Upper lobe of left lung (tissue), 6 donors: ENCODE results near the gene DGKZ. TPM values are rescaled to one million over a fixed set of nuclear protein-coding genes. Genes with fewer than 3 reads are reported as not detected.

Experiments
- ATAC-seq, 2 donors: fragments of 200-7000 bp; cut with Tn5 transposase; one replicate each; pipeline ENCODE4 v1.9.1; 2022; ENCODE audit warnings: mild to moderate bottlenecking in 2 of 2, moderate library complexity in 2 of 2; ENCODE audit not compliant: low FRiP score in 2 of 2
- DNase-seq, 2 donors: peaks; one replicate each; pipeline ENCODE4 v3.0.0-alpha.2; 2019 to 2020
- H3K27ac ChIP-seq, 4 donors: fragments of 200-600 bp; sonication (generic); one replicate each; pipeline ENCODE4 v1.5.1; 2016 to 2019
- H3K27me3 ChIP-seq, 4 donors: fragments of 200-600 bp; sonication (generic); one replicate each; pipeline ENCODE4 v1.5.1; 2017 to 2019
- H3K36me3 ChIP-seq, 4 donors: fragments of 200-600 bp; sonication (generic); one replicate each; pipeline ENCODE4 v1.5.1; 2016 to 2019
- H3K4me1 ChIP-seq, 4 donors: fragments of 200-600 bp; sonication (generic); one replicate each; pipeline ENCODE4 v1.5.1; 2018 to 2019
- H3K4me3 ChIP-seq, 4 donors: fragments of 200-600 bp; sonication (generic); one replicate each; pipeline ENCODE4 v1.5.1; 2017 to 2019; ENCODE audit warnings: mild to moderate bottlenecking in 2 of 4, moderate library complexity in 1 of 4
- H3K9me3 ChIP-seq, 4 donors: fragments of 200-600 bp; sonication (generic); one replicate each; pipeline ENCODE4 v1.5.1; 2018 to 2019
- EP300 ChIP-seq, 4 donors: sonication (generic); formaldehyde crosslinking; IDR thresholded peaks; one replicate each; pipeline ENCODE4 v1.5.1; 2017; ENCODE audit warnings: antibody characterized with exemption in 4 of 4, control low read depth in 2 of 4
- POLR2A ChIP-seq, 4 donors: fragments of 450-650 bp; IDR thresholded peaks; one replicate each; pipeline ENCODE4 v1.5.1; 2016 to 2017; ENCODE audit warnings: antibody characterized with exemption in 4 of 4, mild to moderate bottlenecking in 2 of 4
- POLR2AphosphoS5 ChIP-seq, 2 donors: sonication (generic); formaldehyde crosslinking; IDR thresholded peaks; one replicate each; pipeline ENCODE4 v1.5.1; 2017; ENCODE audit warnings: antibody characterized with exemption in 2 of 2
- WGBS, 2 donors: methylation state at CpG; one replicate each; pipeline ENCODE4 v1.1.5; 2017 to 2018; 5-methylcytosine and 5-hydroxymethylcytosine counted together
- total RNA-seq, 6 donors: library from RNA; depleted of rRNA in 4 of 6; stranded (reverse); fragments of >200 nt in 4 of 6; gene quantifications; one replicate each; pipeline versions ENCODE4 v1.1.0 to v1.2.1, GENCODE V29; 2016 to 2021
- TF ChIP-seq, protein P1 (sequence below), 6 experiments: fragments of 450-650 bp in 4 of 6; fragments of 200-600 bp in 2 of 6; sonication (generic) in 2 of 6; IDR thresholded peaks; one replicate each; pipeline ENCODE4 v1.5.1; 2016 to 2019; ENCODE audit warnings: antibody characterized with exemption in 6 of 6
- donor health status: DM: no; HTN: no; CAD: no; lungs with moderate emphysema.
- donor health status: DM: no; HTN: yes; CAD: no; lungs with severe emphysema.

Gene DGKZ
- total RNA-seq, 6 donors from 2014 or later: 55.1 to 145 (median 65.5) TPM

DNA sequence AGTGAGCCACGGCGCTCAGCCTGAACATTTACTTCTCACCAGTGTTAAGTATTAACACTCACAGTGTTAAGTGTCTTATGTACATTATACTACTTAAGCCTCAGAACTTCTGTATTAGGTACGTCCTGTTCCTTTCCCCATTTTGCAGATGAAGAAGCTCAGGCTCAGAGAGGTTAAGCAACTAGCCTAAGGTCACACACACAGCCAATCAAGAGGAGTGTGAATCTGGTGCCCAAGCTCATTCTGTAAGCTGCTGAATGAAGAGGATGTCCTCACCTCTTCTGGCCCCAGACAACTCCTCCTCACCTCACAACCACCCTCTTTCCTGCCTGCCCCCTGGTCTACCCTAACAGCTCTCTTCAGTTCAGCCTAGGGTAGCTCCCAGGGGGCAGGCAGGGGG, 39.9 kb upstream of the DGKZ start:
- no peak for DNase-seq
- Histone ChIP-seq H3K4me3 (no peak overlapping the region), H3K9me3 (no peaks in the 10 kb centered on the region), H3K36me3 (peaks cover 0 to 6% (median 2%) of the 10 kb centered on the region in 4 donors), H3K27ac (no peak overlapping the region), H3K27me3 (no peaks in the 10 kb centered on the region), H3K4me1 (peaks cover 0 to 16% (median 8%) of the 10 kb centered on the region in 4 donors)
- 72 to 74% methylated on average over 3 of the region's 3 CpGs for WGBS, 2 donors
- no peak for ATAC-seq
- peak in 2 of 4 donors; percentile 5 to 42 for TF ChIP-seq EP300 (IDR thresholded peaks at IDR 0.05)
- TF ChIP-seq POLR2A (IDR thresholded peaks at IDR 0.05): no peak
- TF ChIP-seq, protein P1, sequence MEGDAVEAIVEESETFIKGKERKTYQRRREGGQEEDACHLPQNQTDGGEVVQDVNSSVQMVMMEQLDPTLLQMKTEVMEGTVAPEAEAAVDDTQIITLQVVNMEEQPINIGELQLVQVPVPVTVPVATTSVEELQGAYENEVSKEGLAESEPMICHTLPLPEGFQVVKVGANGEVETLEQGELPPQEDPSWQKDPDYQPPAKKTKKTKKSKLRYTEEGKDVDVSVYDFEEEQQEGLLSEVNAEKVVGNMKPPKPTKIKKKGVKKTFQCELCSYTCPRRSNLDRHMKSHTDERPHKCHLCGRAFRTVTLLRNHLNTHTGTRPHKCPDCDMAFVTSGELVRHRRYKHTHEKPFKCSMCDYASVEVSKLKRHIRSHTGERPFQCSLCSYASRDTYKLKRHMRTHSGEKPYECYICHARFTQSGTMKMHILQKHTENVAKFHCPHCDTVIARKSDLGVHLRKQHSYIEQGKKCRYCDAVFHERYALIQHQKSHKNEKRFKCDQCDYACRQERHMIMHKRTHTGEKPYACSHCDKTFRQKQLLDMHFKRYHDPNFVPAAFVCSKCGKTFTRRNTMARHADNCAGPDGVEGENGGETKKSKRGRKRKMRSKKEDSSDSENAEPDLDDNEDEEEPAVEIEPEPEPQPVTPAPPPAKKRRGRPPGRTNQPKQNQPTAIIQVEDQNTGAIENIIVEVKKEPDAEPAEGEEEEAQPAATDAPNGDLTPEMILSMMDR (IDR thresholded peaks at IDR 0.05): no peak
- TF ChIP-seq POLR2AphosphoS5 (IDR thresholded peaks at IDR 0.05): no peak

DNA sequence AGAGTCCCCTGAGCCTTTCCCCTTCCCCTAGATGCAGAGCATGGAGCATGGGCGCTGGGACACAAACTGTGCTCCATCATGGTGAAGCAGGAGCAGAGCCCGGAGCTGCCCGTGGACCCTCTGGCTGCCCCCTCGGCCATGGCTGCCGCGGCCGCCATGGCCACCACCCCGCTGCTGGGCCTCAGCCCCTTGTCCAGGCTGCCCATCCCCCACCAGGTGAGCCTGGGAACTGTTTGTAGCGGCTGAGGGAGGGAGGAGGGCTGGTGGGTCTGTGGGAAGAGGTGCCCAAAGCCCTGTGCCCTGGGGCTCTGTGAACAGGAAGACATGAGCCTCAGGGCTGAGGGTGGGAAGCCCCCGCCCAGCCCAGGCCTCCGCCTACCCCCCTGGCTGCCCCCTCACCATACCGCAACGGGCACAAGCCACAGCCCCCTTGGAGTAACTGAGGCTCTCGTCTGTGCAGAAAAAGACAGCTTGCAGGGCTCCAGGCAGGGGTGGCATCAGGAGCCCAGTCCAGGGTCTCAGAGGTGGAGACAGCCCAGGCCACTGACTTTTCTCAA, 39.4 kb upstream of the DGKZ start:
- Histone ChIP-seq H3K27me3 (no peaks in the 10 kb centered on the region), H3K36me3 (peaks cover 0 to 10% (median 4%) of the 10 kb centered on the region in 4 donors), H3K9me3 (no peaks in the 10 kb centered on the region), H3K4me3 (no peak overlapping the region), H3K4me1 (peaks cover 0 to 16% (median 8%) of the 10 kb centered on the region in 4 donors), H3K27ac (no peak overlapping the region)
- 69 to 81% methylated on average over 6 to 14 of the region's 14 CpGs for WGBS, 2 donors
- no peak for ATAC-seq
- TF ChIP-seq POLR2AphosphoS5 (IDR thresholded peaks at IDR 0.05): no peak
- TF ChIP-seq EP300 (IDR thresholded peaks at IDR 0.05): no peak
- TF ChIP-seq, protein P1 (IDR thresholded peaks at IDR 0.05): no peak
- TF ChIP-seq POLR2A (IDR thresholded peaks at IDR 0.05): no peak
- DNase-seq: peak in 1 of 2 donors; percentile 50

DNA sequence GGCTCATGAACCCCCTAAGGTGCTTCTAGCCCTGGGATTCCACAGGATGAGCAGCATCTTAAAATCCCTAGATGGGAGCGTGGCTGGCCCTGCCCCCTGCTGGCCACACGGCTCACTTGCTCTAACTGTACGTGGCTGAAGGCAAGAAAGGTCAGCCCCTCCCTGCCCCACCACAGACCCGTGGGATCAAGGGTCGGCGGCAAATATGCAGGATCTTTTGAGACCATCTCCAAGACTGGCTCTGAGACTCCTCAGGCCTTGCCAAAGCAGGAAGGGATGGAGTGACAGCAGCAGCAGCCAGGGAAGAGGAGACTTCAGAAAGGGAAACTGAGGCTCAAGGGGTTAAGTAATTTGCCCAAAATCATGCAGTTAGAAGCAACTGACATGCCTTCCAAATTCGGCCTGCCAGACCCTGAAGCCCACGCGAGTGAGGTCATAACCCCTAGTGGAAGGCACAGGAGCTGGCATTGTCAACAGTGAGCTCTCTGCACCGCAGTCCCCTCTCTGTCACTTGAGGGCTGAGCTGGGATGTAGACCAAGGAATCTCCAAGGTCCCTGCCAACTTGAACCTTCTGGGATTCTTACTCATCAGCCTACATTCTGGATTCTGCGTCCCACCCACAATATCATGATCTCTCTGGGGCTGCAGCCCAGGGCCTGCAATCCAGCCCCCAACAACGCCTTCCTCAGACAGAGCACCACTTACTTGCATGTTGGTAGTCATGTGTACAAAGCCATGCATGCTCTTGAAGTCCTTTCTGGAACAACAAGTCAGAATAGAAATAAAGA, 38.4 kb upstream of the DGKZ start:
- TF ChIP-seq POLR2AphosphoS5 (IDR thresholded peaks at IDR 0.05): no peak
- TF ChIP-seq, protein P1 (IDR thresholded peaks at IDR 0.05): peak; percentile 84 to 91 (median 86)
- Histone ChIP-seq H3K27ac (no peak overlapping the region), H3K27me3 (no peaks in the 10 kb centered on the region), H3K4me3 (no peak overlapping the region), H3K9me3 (no peaks in the 10 kb centered on the region), H3K36me3 (peaks cover 0 to 10% (median 5%) of the 10 kb centered on the region in 4 donors), H3K4me1 (peaks cover 0 to 16% (median 8%) of the 10 kb centered on the region in 4 donors)
- DNase-seq: peak; percentile 79 to 92
- WGBS, 2 donors: 32 to 51% methylated on average over 6 to 12 of the region's 12 CpGs
- ATAC-seq: peak; percentile 68 to 90

GRCh38 chr11:46309814-46310259, 37.4 kb upstream of the DGKZ start:
- H3K4me3 ChIP-seq: no peak overlapping the region
- TF ChIP-seq POLR2A (IDR thresholded peaks at IDR 0.05): no peak
- TF ChIP-seq, protein P1 (IDR thresholded peaks at IDR 0.05): no peak
- TF ChIP-seq POLR2AphosphoS5 (IDR thresholded peaks at IDR 0.05): no peak
- TF ChIP-seq EP300 (IDR thresholded peaks at IDR 0.05): no peak
- ATAC-seq: no peak
- no peaks in the 10 kb centered on the region for H3K9me3 ChIP-seq
- H3K27ac ChIP-seq: no peak overlapping the region
- 74 to 86% methylated on average over 4 of the region's 4 CpGs for WGBS, 2 donors
- peaks cover 0 to 21% (median 8%) of the 10 kb centered on the region in 4 donors for H3K4me1 ChIP-seq
- peaks cover 0 to 10% (median 5%) of the 10 kb centered on the region in 4 donors for H3K36me3 ChIP-seq
- DNase-seq: no peak
- no peaks in the 10 kb centered on the region for H3K27me3 ChIP-seq
